AG04450 (cell line): ENCODE data around the gene ELAVL3. TPM values are rescaled to one million over a fixed set of nuclear protein-coding genes. Genes with fewer than 3 reads are reported as not detected.
"Not testable (repeated sequence)": the region's sequence is repeated elsewhere in the genome, so short reads cannot be mapped to it uniquely, and the experiment has no call there.

ENCODE experiments used
- CTCF ChIA-PET: fragments of 300-600, 350-600 bp; formaldehyde crosslinking; extraction: SDS; loops from one replicate; lab custom pipeline; 2022; ENCODE audit warnings: antibody characterized with exemption, inconsistent platforms; lab: Charles Lee
- POLR2A ChIA-PET: fragments of 350-600 bp; formaldehyde crosslinking; extraction: SDS; loops from one replicate; lab custom pipeline; 2021; ENCODE audit warnings: antibody characterized with exemption, inconsistent platforms; lab: Yijun Ruan, JAX
- DNase-seq: peaks from one replicate; pipeline ENCODE4 v3.0.0-alpha.2; 2011; ENCODE audit warnings: low read depth, low spot score
- H3K27ac ChIP-seq: one replicate; pipeline ENCODE4 v1.5.1; 2012; ENCODE audit warnings: low read depth, low read length, control low read depth
- H3K27me3 ChIP-seq: one replicate; pipeline ENCODE4 v1.6.0; 2012; ENCODE audit warnings: low read length; ENCODE audit not compliant: control insufficient read depth, insufficient read depth
- H3K4me3 ChIP-seq: 2 replicates; pipeline ENCODE4 v1.5.1; 2011; ENCODE audit warnings: mild to moderate bottlenecking, low read depth, low read length, control low read depth
- H3K9me3 ChIP-seq: 2 replicates; pipeline ENCODE4 v1.5.1; 2012; ENCODE audit warnings: low read length; ENCODE audit not compliant: control insufficient read depth, insufficient read depth
- CTCF ChIP-seq: IDR thresholded peaks from 2 replicates; pipeline ENCODE4 v1.5.1; 2011; ENCODE audit warnings: low read depth, low read length, control low read depth, inconsistent platforms
- polyA plus RNA-seq: library from polyadenylated mRNA; depleted of rRNA; stranded (reverse); fragments of >200 nt; gene quantifications from 2 replicates; pipeline ENCODE4 v1.2.3, GENCODE V29; 2011

ELAVL3 gene
- polyA plus RNA-seq, 1 experiment, result not detected

DNA sequence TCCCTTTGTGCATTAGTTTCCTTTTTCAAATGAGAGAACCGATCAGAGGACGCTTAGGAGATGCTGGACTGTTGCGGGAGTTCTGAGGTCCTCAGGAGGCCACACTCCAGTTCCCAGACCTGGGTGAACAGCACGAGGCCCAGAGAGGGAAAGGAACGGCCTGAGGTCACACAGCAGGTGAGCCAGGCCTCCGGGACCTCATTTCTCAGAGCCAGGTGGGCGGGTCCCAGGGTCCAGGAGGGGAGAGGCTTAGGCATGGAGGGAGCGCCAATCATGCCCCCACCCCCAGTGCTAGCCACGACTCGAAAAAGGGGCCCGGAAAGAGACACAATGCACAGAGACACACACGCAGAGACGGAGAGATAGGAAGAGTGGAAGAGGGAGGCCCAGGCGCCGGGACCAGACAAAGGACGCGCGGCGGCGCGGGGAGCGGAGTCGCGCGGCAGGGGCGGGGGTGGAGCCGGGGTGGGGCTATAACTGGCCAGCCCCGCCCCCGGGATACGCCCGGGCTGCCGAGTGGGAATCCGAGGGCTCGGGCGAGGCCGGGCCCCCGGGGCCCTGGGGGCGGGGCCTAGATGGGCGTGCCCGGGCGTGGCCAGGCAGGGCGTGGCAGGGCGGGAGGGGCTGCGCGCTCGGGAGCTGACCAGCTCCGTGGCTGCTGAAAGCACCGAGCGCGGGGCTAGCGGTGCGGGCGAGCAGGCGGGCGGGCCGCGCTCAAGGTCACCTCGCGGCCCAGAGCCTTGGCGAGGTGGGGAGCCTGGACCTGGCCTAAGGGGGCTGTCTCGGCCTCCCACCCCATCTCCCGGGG is 1.6 kb downstream of the ELAVL3 start:
- Histone ChIP-seq H3K9me3 (peaks cover 13% of the 10 kb centered on the region; the same call in 1 of the 2 replicates), H3K27ac (no peak overlapping the region), H3K4me3 (no peak overlapping the region), H3K27me3 (peaks cover 46% of the 10 kb centered on the region)
- POLR2A ChIA-PET, result no interaction called here
- no peak for TF ChIP-seq CTCF
- DNase-seq, result no peak
- CTCF ChIA-PET, result interaction anchor here (0.6 kb wide), 1 partner anchor 185 kb away, joined by 3 read pairs; no protein-coding TSS in a partner anchor

GRCh38 chr19:11478167-11479089 is 2.4 kb downstream of the ELAVL3 start:
- no peak for TF ChIP-seq CTCF
- Histone ChIP-seq H3K9me3 (peaks cover 13% of the 10 kb centered on the region; the same call in 1 of the 2 replicates), H3K27ac (no peak overlapping the region), H3K27me3 (peaks cover 46% of the 10 kb centered on the region), H3K4me3 (no peak overlapping the region)
- ChIA-PET CTCF (no interaction called here), POLR2A (no interaction called here)
- DNase-seq, result no peak

GRCh38 chr19:11475861-11476260 is 5.0 kb downstream of the ELAVL3 start:
- Histone ChIP-seq H3K9me3 (peaks cover 6% of the 10 kb centered on the region; the same call in 1 of the 2 replicates), H3K27ac (no peak overlapping the region), H3K27me3 (peaks cover 30% of the 10 kb centered on the region), H3K4me3 (no peak overlapping the region)
- POLR2A ChIA-PET, result interaction anchor here (0.6 kb wide), 1 partner anchor 235 kb away, joined by 5 read pairs; no protein-coding TSS in a partner anchor
- no peak for TF ChIP-seq CTCF
- no peak for DNase-seq
- CTCF ChIA-PET, result interaction anchor here (0.7 kb wide), 1 partner anchor 29 kb away, joined by 6 read pairs; no protein-coding TSS in a partner anchor

GRCh38 chr19:11475343-11475742 is 5.5 kb downstream of the ELAVL3 start:
- not testable (repeated sequence) for H3K4me3 ChIP-seq, H3K27ac ChIP-seq, H3K9me3 ChIP-seq, DNase-seq
- CTCF ChIA-PET, result interaction anchor here (0.7 kb wide), 2 partner anchors 28 to 92 kb away, joined by 3 to 6 read pairs; no protein-coding TSS in a partner anchor
- H3K27me3 ChIP-seq, result peaks cover 27% of the 10 kb centered on the region
- POLR2A ChIA-PET, result interaction anchor here (0.6 kb wide), 1 partner anchor 235 kb away, joined by 5 read pairs; no protein-coding TSS in a partner anchor

GRCh38 chr19:11473725-11474124 is 7.1 kb downstream of the ELAVL3 start:
- Histone ChIP-seq H3K27me3 (peaks cover 17% of the 10 kb centered on the region), H3K9me3 (no peaks in the 10 kb centered on the region), H3K27ac (no peak overlapping the region), H3K4me3 (no peak overlapping the region)
- CTCF ChIA-PET, result interaction anchor here (1.0 kb wide), 1 partner anchor 9 kb away, joined by 4 read pairs; no protein-coding TSS in a partner anchor
- no peak for TF ChIP-seq CTCF
- POLR2A ChIA-PET, result no interaction called here
- DNase-seq, result no peak

DNA sequence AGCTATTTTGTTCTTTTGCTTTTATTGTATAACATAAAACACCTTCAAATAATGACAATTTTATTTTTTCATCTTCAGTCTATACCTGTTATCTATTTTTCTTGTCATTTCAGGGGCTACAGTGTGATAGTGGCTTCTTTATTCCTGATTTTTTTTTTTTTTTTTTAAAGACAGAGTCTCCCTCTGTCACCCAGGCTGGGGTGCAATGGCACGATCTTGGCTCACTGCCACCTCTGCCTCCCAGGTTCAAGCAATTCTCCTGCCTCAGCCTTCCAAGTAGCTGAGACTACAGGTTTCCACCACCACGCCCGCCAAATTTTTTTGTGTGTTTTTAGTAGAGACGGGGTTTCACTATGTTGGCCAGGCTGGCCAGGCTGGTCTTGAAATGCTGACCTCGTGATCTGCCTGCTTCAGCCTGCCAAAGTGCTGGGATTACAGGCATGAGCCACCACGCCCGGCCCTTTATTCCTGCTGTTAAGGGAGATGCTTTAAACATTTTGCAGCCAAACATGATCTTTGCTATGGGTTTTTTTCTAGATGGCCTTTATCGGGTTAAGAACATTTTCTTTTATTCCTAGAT is 12.5 kb downstream of the ELAVL3 start:
- DNase-seq, POLR2A ChIA-PET, H3K27ac ChIP-seq, H3K4me3 ChIP-seq, H3K9me3 ChIP-seq, H3K27me3 ChIP-seq: not testable (repeated sequence)
- CTCF ChIA-PET, result interaction anchor here (0.6 to 2.4 kb wide), 3 partner anchors 14 to 375 kb away, joined by 3 to 10 read pairs (median 8); no protein-coding TSS in a partner anchor
